Activated CD4-positive, alpha-beta T cell treated with anti-CD3 and anti-CD28 coated beads, Interleukin-2, amount 50 U/mL, for 24 hours (primary cell): Measurements from ENCODE around the gene TMEM236.

Experiments used
- DNase-seq, 2 donors: peaks; one replicate each; pipeline ENCODE4 v3.0.0-alpha.2; 2020; ENCODE audit warnings: low read depth in 1 of 2, low spot score in 1 of 2

The TMEM236 gene

DNA sequence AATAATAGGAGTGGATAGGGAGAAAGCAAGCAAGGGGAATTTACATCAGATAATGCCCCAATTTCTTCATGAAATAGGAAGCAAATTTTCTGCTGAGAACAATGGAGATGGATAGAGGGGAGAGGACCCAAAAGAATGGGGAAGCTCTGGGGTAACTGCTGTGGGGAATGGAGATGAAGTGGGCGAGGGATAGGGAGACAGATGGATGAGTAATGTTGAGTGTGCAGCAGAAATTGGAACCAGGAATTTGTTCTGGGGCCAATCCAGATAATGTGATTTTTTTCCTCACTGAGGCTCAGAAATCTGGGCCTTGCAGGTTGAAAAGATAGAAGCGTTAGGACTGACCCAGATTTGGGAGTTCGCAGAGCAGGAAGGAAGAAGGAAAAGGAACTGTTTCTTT is 32.7 kb downstream of the TMEM236 start:
- no peak for DNase-seq

DNA sequence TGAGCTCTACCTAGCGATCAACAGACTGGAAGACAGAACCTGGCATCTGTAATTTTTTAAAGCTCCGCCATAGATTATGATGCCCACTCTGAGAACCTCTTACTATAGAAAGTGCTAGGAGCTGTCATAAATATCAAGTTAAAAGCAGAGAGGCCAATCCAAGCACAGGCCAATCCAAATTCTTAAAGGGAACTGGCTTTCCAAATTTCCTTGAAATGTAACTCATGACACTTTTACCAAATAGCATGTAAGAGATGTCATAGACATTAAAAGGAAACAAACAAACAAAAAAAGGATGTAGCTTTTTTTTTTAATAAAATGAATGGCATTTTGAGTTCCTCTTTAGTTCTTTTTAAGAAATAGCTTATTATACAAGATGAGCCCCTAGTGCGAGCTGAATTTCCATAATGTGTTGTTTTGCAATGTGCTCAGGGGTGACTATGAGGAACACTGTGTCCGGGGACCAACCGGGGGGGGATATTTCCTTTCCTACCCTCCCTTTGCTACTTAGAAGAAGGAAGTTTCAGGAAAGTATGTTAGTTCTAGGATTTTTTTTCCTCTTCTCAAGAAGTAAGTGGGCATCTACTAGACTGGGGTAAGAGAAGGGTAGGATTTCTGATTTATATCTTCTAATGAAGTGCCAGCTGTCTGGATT is 33.4 kb downstream of the TMEM236 start:
- DNase-seq, result no peak

DNA sequence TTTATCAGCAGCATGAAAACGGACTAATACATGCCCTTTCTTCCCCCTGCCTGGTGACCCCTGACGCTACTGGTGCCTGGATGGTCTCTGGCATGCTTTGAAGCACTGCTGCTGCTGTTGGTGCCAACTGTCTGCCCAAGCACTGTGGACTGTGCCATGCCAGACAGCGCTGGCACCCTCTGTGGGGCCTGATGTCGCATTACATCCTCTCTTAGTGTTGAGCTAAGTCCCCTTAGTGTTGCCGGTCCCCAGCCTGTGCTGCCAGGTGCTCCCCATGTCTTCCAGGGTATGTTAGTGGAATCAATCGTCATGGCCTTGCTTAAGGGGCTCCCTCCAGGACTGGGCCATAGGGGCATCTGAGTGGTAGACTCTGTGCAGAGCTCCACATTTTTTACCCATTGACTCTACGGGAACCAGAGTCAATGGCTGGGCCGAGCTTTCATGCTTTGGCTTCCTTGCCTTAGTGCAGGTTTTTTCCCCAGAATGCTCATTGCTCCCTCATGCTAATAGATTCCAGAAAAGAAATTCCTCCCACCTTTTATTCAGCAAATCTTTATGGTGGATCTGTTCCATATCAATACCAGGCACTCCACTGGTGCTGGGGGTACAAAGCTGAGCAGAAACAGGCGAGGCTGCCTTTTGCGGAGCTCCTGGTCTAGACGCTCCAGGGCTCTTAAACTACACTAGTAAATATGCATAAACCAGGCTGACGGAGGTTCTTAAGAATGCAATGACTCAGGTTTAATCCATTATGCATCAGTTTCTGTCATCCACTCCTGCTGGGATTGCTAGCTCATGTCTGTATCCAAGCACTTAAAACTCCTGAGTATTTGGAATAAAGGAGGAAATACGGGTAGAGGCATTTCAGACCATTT is 35.3 kb downstream of the TMEM236 start:
- no peak for DNase-seq

DNA sequence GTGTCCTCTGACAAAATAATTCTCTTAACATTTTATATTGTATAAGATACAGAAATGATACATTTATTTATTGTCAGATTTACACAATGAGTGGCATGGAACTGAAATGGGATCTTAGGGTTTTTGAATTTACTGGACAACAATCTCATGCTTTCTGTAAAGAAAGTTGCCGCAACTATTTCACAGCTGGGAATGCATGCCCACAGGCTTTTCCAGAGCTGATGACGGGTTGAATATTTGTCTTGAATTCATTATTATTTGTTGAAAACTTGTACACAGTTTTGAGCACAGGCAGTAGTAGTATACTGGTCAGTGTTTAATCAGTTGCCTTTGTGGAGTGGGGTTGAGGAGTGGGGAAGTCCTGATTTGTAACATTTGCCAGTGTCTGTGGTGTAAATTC is 36.6 kb downstream of the TMEM236 start:
- no peak for DNase-seq

DNA sequence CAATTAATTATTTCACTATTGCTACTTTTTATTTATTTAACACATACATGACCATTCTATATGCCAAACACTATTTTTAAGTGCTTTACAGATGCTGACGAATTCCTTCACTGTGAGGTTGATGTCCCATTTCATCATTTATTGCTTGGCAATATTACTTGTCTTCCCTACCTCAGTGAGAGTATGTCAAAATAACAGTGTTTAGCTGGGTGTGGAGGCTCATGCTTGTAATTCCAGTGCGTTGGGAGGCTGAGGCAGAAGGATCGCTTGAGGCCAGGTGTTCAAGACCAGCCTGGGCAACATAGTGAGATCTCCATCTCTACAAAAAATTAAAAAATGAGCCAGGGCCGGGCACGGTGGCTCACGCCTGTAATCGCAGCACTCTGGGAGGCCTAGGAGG is 37.4 kb downstream of the TMEM236 start:
- DNase-seq, result no peak

DNA sequence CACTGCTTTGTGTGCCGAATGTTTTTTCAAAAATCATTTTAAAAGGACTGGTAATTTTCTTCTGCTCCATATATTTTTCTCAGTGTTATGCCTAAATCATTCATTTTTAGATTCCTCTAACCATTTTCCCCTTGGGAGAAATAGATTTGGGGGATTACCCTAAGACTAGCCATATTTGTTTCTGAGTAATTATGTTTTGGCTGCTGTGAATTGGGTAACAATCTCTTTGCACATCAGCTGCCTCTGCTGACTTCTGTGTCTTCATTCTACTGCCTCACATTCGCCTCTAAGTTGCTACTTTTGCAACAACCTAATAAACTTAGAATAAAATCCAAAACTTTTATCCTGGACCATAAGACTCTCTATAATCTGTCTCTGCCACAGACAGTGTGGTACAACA is 38.6 kb downstream of the TMEM236 start:
- DNase-seq, result no peak

DNA sequence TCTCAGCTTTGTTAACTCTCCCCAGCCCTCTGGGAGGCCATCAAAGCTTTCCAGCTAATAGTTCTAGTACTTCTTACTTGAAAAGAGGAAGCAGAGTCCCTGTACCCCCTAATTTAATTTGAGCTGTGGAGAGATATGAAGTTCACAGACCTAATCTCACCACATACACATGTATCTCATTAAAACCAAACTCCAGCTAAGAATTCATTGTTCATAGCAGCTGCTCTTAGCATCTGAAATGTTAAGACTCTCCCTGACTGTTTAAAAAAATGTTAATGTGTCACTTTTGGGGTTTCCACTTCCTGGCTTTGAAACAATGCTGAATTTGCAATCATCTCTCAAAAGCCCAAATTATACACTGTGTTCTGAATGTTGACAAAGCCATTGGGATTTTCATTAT is 41.0 kb downstream of the TMEM236 start:
- DNase-seq, result no peak

DNA sequence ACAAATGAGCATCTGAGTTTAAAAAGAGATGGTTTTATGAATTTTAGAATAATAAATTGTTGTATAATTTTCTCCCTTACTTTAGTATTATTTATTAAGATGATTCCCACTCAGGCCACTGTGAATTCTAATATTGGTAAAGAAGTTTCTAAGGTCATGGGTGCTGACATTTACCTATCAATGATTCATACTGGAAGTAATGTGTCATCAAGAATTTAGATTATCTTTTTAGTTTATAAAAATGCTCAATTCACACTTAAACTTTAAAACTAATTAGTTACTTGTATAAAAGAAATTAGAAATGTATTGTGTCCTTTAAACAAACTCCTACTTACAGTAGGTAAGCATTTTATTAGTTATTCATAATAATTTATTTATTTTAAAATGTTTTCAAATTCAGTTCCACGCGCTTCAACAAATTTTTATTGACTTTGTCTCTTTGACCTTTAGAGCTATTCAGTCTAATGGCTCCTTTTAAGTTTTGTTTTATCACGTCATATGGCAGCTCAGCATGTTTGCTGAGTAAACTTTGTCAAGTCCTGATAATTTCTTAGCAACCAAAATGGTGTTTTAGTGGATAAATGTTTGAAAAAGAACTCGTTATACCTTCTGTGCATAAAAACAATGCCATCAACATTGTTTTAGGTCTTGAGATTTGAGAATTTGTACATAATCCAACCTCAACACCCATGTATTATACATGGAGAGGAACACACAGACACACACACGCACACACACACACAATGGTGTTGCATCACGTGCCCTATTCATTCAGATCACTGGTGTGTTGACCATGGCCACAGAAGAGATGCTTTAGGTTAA is 42.0 kb downstream of the TMEM236 start:
- DNase-seq, result no peak

DNA sequence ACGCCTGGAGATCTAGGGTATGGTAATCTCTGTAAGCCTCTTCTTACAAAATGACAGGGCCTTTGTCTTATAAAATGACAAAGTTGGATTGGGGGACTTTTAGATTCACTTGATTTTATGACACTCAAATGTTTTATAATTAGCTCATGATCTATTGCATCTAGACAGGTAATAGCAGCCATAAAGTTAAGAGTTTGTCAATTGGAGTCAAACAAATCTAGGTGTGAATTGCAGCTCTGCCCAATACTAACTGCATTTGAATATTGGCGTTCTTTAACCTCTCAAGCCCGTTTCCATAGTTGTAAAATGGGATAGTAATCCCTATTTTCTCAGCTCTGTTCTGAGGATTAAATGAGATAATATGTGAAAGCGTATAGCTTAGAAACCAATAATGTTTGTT is 43.1 kb downstream of the TMEM236 start:
- DNase-seq, result no peak

DNA sequence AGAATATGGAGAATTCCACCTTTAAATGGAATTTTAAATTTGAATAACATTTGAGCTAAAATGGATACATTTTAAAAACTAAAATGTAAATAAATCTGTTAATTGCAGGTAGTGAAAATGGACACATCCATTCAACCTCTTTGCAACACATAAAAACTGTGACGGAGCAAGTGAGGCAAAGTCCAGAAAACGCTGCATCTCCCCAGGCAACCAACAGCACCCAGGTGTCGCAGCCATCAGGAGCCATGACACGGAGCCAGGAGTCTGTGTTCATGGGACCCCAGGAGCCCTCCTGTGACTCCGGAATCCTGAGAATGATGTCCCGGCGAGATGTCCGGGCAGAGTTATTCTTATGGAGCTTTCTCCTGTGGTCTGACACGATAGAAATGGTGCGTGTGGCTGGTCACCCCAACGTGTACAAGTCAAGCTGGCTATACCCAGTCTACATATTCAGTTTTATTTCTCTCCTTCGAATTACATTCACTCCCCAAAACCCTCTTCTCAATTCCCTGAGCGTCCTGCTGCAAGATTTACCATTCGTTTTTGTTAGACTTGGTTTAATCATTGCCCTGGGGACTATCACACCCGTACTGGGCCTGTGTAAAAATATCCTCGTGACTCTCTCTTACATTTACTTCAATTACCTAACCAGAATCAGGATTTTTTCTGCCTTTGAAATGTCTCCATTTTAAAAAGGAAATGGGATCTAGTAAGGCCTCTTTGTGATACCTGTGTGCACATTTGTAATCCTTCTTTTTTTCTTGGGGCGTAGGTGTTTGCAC is 44.0 kb downstream of the TMEM236 start:
- no peak for DNase-seq

DNA sequence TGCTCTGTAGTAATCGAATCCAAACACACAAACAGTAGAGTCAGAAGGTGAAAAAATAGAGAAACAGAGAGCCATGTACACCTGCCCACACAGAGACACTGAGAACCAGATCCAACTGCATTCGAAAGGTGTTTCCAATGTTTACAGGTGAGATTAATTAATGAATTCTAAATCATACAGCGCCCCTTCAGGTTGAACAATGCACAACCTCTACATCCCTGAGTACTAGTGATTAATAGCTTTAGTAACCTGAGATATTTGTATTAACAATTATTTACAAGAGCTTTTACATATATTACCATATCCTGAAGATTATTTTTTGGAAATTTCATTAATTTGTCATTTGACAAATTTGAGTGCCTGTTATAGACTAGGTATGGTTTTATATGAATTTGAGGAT is 49.5 kb downstream of the TMEM236 start:
- no peak for DNase-seq

DNA sequence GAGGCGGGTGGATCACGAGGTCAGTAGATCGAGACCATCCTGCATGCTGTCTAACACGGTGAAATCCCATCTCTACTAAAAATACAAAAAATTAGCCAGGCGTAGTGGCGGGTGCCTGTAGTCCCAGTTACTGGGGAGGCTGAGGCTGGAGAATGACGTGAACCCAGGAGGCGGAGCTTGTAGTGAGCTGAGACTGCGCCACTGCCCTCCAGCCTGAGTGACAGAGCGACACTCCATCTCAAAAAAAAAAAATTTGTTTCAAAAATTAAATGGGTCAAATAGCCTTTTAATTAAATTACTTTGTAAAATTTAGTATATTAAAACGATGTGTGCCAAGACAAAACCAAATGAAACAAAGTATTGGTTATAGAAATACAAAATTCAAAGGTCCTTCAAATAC is 50.3 kb downstream of the TMEM236 start:
- DNase-seq, result no peak

DNA sequence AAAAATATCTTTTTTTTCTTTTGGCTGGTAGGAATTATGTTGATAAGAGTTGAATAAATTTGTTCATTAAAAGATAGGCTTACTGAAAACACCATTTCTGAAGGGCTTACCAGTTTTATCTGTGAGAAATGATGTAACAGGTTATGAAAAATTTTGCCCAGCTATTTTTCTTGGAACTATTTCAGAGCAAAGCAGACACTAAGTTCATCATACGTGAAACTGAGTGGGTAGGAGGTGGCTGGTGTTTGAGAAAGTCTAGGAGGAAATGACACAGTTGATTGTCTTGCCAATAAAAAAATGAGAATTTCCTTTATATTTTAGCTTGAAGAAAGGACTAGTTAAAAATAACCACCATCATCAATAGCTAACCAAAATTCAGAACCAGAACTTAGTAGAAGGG is 51.0 kb downstream of the TMEM236 start:
- DNase-seq, result no peak

DNA sequence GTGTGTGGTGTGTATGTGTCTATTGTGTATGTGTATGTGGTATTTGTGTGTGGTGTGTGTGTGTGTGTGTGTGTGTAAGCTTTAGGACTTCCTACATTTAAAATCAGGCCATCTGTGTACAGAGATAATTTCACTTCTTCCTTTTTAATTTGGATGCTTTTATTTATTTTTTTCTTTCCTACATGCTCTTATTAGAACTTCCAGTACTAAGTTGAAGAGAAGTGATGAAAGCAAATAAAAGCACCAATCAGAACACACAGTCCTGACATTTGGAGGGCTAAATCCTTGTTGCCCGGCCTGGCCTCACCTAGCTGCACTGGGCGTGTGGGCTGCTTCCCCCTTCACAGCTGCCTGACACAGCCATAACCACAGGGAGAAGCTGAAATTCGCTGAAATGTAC is 53.3 kb downstream of the TMEM236 start:
- no peak for DNase-seq

DNA sequence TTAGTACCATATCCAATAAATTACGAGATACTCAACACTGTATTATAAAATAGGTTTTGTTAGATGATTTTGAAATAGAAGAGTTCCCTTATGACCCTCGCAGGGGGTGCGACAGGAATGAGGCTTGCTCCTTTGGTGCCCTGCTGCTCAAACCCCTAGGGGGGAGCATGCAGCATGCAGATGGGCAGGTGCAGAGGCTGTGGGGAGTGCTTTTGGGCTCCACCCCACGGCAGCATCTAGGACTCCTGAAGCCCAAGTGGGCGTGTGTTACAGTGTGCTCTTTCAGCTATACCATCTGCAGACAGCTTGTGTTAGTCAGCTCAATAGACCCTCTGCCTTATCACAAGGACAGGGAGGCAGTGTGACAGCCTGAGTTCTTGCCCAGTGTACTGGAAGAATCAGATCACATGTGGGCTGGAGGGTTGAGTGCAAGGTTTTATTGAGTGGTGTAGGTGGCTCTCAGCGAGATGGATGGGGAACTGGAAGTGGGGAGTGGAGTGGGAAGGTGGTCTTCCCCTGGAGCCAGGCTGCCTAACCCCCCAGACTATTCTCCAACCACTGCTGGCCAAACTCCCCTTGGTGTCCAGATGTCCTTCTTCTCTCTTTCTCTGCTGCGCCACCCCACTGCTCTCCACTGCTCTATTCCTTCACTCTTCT is 54.0 kb downstream of the TMEM236 start:
- peak in 1 of 2 donors; percentile 8 for DNase-seq

DNA sequence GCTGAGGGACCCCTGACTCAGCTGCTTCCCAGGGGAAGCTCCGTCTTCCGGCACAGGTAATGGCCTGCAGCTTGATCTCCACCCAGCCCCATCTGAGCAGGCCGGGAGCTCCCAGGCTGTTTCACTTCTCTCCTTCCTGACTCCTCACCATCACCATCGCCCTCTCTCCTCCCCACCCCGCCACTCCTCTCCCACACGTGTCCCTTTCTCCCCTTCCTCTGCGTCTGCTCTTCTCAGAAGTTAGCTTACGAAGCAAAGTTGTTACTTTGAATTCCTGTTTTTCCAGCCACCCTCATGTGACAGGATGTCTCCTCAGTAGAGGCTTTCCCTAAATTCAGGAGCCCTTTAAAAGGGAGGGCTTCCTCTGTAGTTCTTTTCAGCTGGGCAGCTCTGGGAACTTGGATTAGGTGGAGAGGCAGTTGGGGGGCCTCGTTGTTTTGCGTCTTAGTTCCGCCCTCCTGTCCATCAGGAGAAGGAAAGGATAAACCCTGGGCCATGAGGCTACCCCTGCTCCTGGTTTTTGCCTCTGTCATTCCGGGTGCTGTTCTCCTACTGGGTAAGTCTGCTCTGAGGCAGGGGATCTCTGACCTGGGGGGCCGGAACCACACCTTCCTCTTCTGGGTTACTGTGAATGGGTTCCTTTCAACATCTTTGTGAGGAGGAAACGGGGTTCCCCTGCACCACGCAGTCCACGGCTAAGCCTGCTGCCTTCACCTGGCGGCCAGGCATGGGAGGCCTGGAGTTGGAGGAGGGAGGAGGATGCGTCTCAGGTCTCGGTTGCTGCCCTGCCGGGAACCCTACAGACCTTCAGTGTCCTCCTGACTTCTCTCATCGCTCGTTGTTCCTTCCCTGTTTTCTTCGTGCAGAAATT is 57.2 kb downstream of the TMEM236 start, which contains the start of gene MRC1:
Gene MRC1 (plus strand): TSS at position 378 of the 871 bp plus-strand sequence. CDS start 118 bp downstream, at position 496.
- DNase-seq, result no peak

DNA sequence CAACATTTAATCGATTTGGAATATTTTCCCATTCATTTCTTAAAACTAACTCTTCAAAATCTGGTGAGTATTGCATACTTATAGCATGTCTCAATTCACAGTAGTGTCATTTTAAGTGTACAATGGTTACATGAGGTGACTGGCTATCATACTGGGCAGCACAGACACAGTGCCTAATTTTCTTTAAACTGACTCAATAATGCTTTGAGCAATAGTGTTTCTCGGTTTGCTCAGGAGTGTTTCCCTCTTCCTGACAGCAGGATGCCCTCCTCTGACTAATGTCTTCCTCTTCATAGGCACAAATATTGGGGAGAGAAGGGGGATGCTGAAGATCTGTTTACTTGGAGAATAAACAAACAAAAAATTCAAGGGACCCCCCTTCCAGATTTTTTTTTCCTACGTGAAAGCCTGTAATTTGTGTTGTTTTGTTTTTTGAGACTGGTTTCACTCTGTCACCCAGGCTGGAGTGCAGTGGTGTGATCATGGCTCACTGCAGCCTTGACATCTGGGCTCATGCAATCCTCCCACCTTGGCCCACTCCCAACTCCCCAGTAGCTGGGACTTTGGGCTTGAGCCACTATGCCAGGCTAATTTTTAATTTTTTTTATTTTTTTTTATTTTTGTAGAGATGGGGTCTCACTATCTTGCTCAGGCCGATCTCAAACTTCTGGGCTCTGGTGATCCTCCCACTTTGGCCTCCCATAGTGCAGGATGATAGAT is 59.3 kb downstream of the TMEM236 start:
- no peak for DNase-seq

DNA sequence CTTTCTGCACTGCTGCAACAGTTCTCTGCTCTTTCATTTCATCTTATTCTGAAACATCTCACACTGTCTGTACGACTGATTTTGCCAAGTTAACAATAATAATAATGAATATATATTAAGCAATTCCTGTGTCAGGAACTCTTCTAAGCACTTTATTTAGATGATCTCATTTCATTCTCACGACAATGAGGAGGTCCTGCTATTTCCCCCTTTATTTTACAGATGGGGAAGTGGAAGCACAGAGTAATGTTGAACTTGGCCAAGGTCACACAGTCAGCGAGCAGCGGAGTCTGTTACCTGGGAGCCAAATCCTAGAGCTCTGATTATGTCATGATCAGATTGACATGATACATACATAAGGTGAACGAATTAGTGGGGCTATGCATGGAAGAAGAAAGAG is 63.0 kb downstream of the TMEM236 start:
- DNase-seq, result no peak

DNA sequence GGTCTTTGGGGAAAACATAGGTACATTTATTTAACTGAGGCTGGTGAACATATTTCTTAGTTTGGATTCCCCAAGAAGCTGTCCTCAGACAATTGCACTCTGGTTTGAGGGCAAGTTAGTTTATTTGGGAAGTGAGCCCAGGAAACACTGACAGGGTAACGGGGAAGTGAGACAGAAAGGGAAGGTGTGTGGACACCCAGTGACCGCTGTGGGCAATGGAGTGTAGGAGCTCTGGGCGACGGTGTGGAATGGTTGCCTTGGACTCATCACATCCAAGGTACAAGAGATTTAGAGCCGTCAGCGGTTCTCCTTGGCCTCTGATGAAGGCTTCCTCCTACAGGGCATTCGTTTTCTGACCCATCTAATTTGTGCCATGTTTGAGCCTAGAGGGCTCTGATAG is 64.2 kb downstream of the TMEM236 start:
- DNase-seq, result no peak
